Caco-2 (cell line): ENCODE data around the gene KRT80. TPM values are rescaled to one million over a fixed set of nuclear protein-coding genes. Genes with fewer than 3 reads are reported as not detected.

Experiments used
- BruUV-seq: library from RNA; stranded (reverse); fragments of 400-500 nt; replicated peaks from 2 replicates; lab custom pipeline; 2021; lab: Mats Ljungman, UMichigan
- CTCF ChIA-PET: fragments of 300-600 bp; sonication (Branson Sonifier 250); formaldehyde crosslinking; loops from one replicate; lab custom pipeline; 2022; ENCODE audit warnings: antibody characterized with exemption; lab: Charles Lee
- POLR2A ChIA-PET: fragments of 300-600 bp; sonication (Branson Sonifier 250); formaldehyde crosslinking; loops from one replicate; lab custom pipeline; 2022; ENCODE audit warnings: antibody characterized with exemption; lab: Charles Lee
- DNase-seq, 2 experiments: peaks; one replicate each; pipeline versions ENCODE4 v3.0.0 to v3.0.0-alpha.2; 2020 to 2022
- H3K27me3 ChIP-seq: replicated peaks from 2 replicates; pipeline ENCODE4 v1.6.0; 2011; ENCODE audit warnings: low read length; ENCODE audit not compliant: control insufficient read depth, insufficient read depth
- H3K36me3 ChIP-seq: 2 replicates; pipeline ENCODE4 v1.5.1; 2011; ENCODE audit warnings: low read length; ENCODE audit not compliant: control insufficient read depth, insufficient read depth
- H3K4me1 ChIP-seq: fragments of 250-450 bp; sonication (Bioruptor Pico); 2 replicates; pipeline ENCODE4 v1.5.1; 2020; ENCODE audit warnings: mild to moderate bottlenecking
- H3K4me3 ChIP-seq: 2 replicates; pipeline ENCODE4 v1.5.1; 2011; ENCODE audit warnings: low read depth, mild to moderate bottlenecking, control low read depth, low read length
- H3K9me3 ChIP-seq: fragments of 250-450 bp; sonication (Bioruptor Pico); 2 replicates; pipeline ENCODE4 v1.5.1; 2020; ENCODE audit warnings: mild to moderate bottlenecking, moderate library complexity
- H3K27ac Mint-ChIP-seq: one replicate; pipeline ENCODE4 v1.8.0; 2022; ENCODE audit warnings: mixed read lengths; ENCODE audit not compliant: unreplicated experiment
- H3K27me3 Mint-ChIP-seq: one replicate; pipeline ENCODE4 v1.8.0; 2022; ENCODE audit warnings: mixed read lengths; ENCODE audit not compliant: insufficient read depth, unreplicated experiment
- H3K36me3 Mint-ChIP-seq: one replicate; pipeline ENCODE4 v1.8.0; 2022; ENCODE audit warnings: mild to moderate bottlenecking, mixed read lengths; ENCODE audit not compliant: insufficient read depth, unreplicated experiment
- H3K4me1 Mint-ChIP-seq: one replicate; pipeline ENCODE4 v1.8.0; 2022; ENCODE audit warnings: low read depth, mixed read lengths; ENCODE audit not compliant: unreplicated experiment
- H3K4me3 Mint-ChIP-seq: one replicate; pipeline ENCODE4 v1.8.0; 2022; ENCODE audit warnings: mild to moderate bottlenecking, moderate library complexity, mixed read lengths; ENCODE audit not compliant: unreplicated experiment
- H3K9me3 Mint-ChIP-seq: one replicate; pipeline ENCODE4 v1.8.0; 2022; ENCODE audit warnings: mixed read lengths; ENCODE audit not compliant: unreplicated experiment
- CTCF ChIP-seq, 2 experiments: fragments of 200-600 bp in 1 of 2; IDR thresholded peaks; 1 replicate in 1 of 2; 2 replicates in 1 of 2; pipeline versions ENCODE4 v1.5.1 to v1.8.0; 2011 to 2022; ENCODE audit warnings: antibody characterized with exemption in 1 of 2, control low read depth in 1 of 2, inconsistent platforms in 1 of 2, low read depth in 1 of 2, low read length in 1 of 2, mild to moderate bottlenecking in 1 of 2, moderate library complexity in 1 of 2; ENCODE audit not compliant: insufficient read depth in 1 of 2, severe bottlenecking in 1 of 2, unreplicated experiment in 1 of 2
- intact Hi-C: fragments of 100-400 bp; cut with micrococcal nuclease; formaldehyde crosslinking; loops from one replicate; pipeline ENCODE4 v1.10.0; 2022; ENCODE audit not compliant: unreplicated experiment
- total RNA-seq: library from RNA; stranded (reverse); gene quantifications from 2 replicates; pipeline ENCODE4 v1.2.3, GENCODE V29; 2022

The KRT80 gene
- total RNA-seq, 1 experiment from 2014 or later = 0.29 TPM

- Mint-ChIP-seq H3K27me3 (no peaks in the 10 kb centered on the region), H3K4me1 (peaks cover 6% of the 10 kb centered on the region), H3K4me3 (no peak overlapping the region), H3K27ac (no peak overlapping the region), H3K9me3 (no peaks in the 10 kb centered on the region), H3K36me3 (no peaks in the 10 kb centered on the region)
- Histone ChIP-seq H3K4me1 (peaks cover 7% of the 10 kb centered on the region; the same call in 1 of the 2 replicates), H3K9me3 (no peaks in the 10 kb centered on the region), H3K27me3 (no peaks in the 10 kb centered on the region), H3K4me3 (no peak overlapping the region), H3K36me3 (no peaks in the 10 kb centered on the region)
- intact Hi-C loops = no loop called here
- TF ChIP-seq CTCF (IDR thresholded peaks at IDR 0.05; ENCODE audit: insufficient read depth in 1 of 2, low read depth in 1 of 2, low read length in 1 of 2, severe bottlenecking in 1 of 2, unreplicated experiment in 1 of 2) = no peak
- no TSS peak for BruUV-seq
- CTCF ChIA-PET = interaction anchor here (0.8 kb wide), 1 partner anchor 72 kb away, joined by 5 read pairs; no protein-coding TSS in a partner anchor
- POLR2A ChIA-PET = no interaction called here
- no peak for DNase-seq
Measured at GRCh38 chr12:52207106-52207505, 15.3 kb upstream of the KRT80 start.

GRCh38 chr12:52206304-52207040 is 14.7 kb upstream of the KRT80 start:
- H3K27me3 ChIP-seq = no peaks in the 10 kb centered on the region
- intact Hi-C loops = no loop called here
- no peaks in the 10 kb centered on the region for H3K9me3 Mint-ChIP-seq
- no peaks in the 10 kb centered on the region for H3K27me3 Mint-ChIP-seq
- H3K27ac Mint-ChIP-seq = no peak overlapping the region
- TF ChIP-seq CTCF (IDR thresholded peaks at IDR 0.05; ENCODE audit: insufficient read depth in 1 of 2, low read depth in 1 of 2, low read length in 1 of 2, severe bottlenecking in 1 of 2, unreplicated experiment in 1 of 2) = no peak
- CTCF ChIA-PET = no interaction called here
- BruUV-seq = no TSS peak
- H3K4me1 ChIP-seq = peaks cover 7% of the 10 kb centered on the region; the same call in 1 of the 2 replicates
- no peaks in the 10 kb centered on the region for H3K36me3 Mint-ChIP-seq
- POLR2A ChIA-PET = no interaction called here
- DNase-seq = no peak
- no peak overlapping the region for H3K4me3 ChIP-seq
- H3K4me1 Mint-ChIP-seq = peaks cover 6% of the 10 kb centered on the region
- no peak overlapping the region for H3K4me3 Mint-ChIP-seq
- H3K36me3 ChIP-seq = no peaks in the 10 kb centered on the region
- no peaks in the 10 kb centered on the region for H3K9me3 ChIP-seq

- no peaks in the 10 kb centered on the region for H3K9me3 ChIP-seq
- ChIA-PET POLR2A (no interaction called here), CTCF (no interaction called here)
- Mint-ChIP-seq H3K9me3 (no peaks in the 10 kb centered on the region), H3K27me3 (no peaks in the 10 kb centered on the region), H3K27ac (no peak overlapping the region), H3K4me1 (peaks cover 6% of the 10 kb centered on the region), H3K4me3 (no peak overlapping the region), H3K36me3 (no peaks in the 10 kb centered on the region)
- intact Hi-C loops = no loop called here
- H3K36me3 ChIP-seq = no peaks in the 10 kb centered on the region
- BruUV-seq = no TSS peak
- H3K27me3 ChIP-seq = no peaks in the 10 kb centered on the region
- no peak overlapping the region for H3K4me3 ChIP-seq
- DNase-seq = no peak
- TF ChIP-seq CTCF (IDR thresholded peaks at IDR 0.05; ENCODE audit: insufficient read depth in 1 of 2, low read depth in 1 of 2, low read length in 1 of 2, severe bottlenecking in 1 of 2, unreplicated experiment in 1 of 2) = no peak
- H3K4me1 ChIP-seq = peaks cover 7% of the 10 kb centered on the region; the same call in 1 of the 2 replicates
Measured at GRCh38 chr12:52205612-52206303, 13.9 kb upstream of the KRT80 start.
